Trophoblast cell (in vitro differentiated cells and primary cell): Measurements from ENCODE around the gene GOLGA7B.

Experiments used
- DNase-seq, 2 donors: peaks; one replicate each; pipeline ENCODE4 v3.0.0-alpha.2; 2016
- H2AFZ ChIP-seq: 2 replicates; pipeline ENCODE4 v1.6.1; 2013; ENCODE audit warnings: low read length, moderate library complexity, mild to moderate bottlenecking; ENCODE audit not compliant: insufficient read depth, poor library complexity
- H2AK5ac ChIP-seq: 2 replicates; pipeline ENCODE4 v1.6.1; 2013; ENCODE audit warnings: mild to moderate bottlenecking, low read length
- H2BK120ac ChIP-seq: 2 replicates; pipeline ENCODE4 v1.6.1; 2013; ENCODE audit warnings: low read length, mild to moderate bottlenecking, moderate library complexity; ENCODE audit not compliant: insufficient read depth, poor library complexity
- H2BK12ac ChIP-seq: 2 replicates; pipeline ENCODE4 v1.6.1; 2013; ENCODE audit warnings: mild to moderate bottlenecking, low read length, moderate library complexity
- H2BK5ac ChIP-seq: 2 replicates; pipeline ENCODE4 v1.6.1; 2013; ENCODE audit warnings: low read length, low read depth, moderate library complexity, mild to moderate bottlenecking; ENCODE audit not compliant: poor library complexity
- H3K14ac ChIP-seq: 2 replicates; pipeline ENCODE4 v1.6.1; 2013; ENCODE audit warnings: mild to moderate bottlenecking, low read length
- H3K18ac ChIP-seq: 2 replicates; pipeline ENCODE4 v1.6.1; 2013; ENCODE audit warnings: mild to moderate bottlenecking, low read length
- H3K23ac ChIP-seq: 2 replicates; pipeline ENCODE4 v1.6.1; 2013; ENCODE audit warnings: low read length
- H3K27ac ChIP-seq: 2 replicates; pipeline ENCODE4 v1.5.1; 2013; ENCODE audit warnings: low read depth, mild to moderate bottlenecking, inconsistent platforms, low read length, moderate library complexity
- H3K27me3 ChIP-seq: 2 replicates; pipeline ENCODE4 v1.6.1; 2013; ENCODE audit warnings: inconsistent platforms, mild to moderate bottlenecking, low read length, moderate library complexity; ENCODE audit not compliant: insufficient read depth
- H3K36me3 ChIP-seq, 2 experiments: 1 replicate in 1 of 2; 2 replicates in 1 of 2; pipeline ENCODE4 v1.6.1; 2013; ENCODE audit warnings: low read length in 2 of 2, mild to moderate bottlenecking in 2 of 2, moderate library complexity in 1 of 2; ENCODE audit not compliant: insufficient read depth in 2 of 2, control insufficient read depth in 1 of 2
- H3K4ac ChIP-seq: 2 replicates; pipeline ENCODE4 v1.6.1; 2013; ENCODE audit warnings: low read depth, mild to moderate bottlenecking, low read length, moderate library complexity
- H3K4me1 ChIP-seq, 2 experiments: 1 replicate in 1 of 2; 2 replicates in 1 of 2; pipeline ENCODE4 v1.6.1; 2013; ENCODE audit warnings: low read length in 2 of 2, mild to moderate bottlenecking in 2 of 2, moderate library complexity in 1 of 2; ENCODE audit not compliant: insufficient read depth in 2 of 2, control insufficient read depth in 1 of 2
- H3K4me2 ChIP-seq: 2 replicates; pipeline ENCODE4 v1.6.1; 2013; ENCODE audit warnings: inconsistent platforms, mild to moderate bottlenecking, low read length, moderate library complexity
- H3K4me3 ChIP-seq: 2 replicates; pipeline ENCODE4 v1.5.1; 2013; ENCODE audit warnings: mild to moderate bottlenecking, low read depth, low read length, inconsistent platforms
- H3K79me1 ChIP-seq: one replicate; pipeline ENCODE4 v1.6.1; 2013; ENCODE audit warnings: low read length
- H3K79me2 ChIP-seq: 2 replicates; pipeline ENCODE4 v1.6.1; 2013; ENCODE audit warnings: low read length, mild to moderate bottlenecking; ENCODE audit not compliant: control insufficient read depth, insufficient read depth, poor library complexity
- H3K9ac ChIP-seq: 2 replicates; pipeline ENCODE4 v1.6.1; 2013; ENCODE audit warnings: mild to moderate bottlenecking, low read length
- H3K9me3 ChIP-seq: 2 replicates; pipeline ENCODE4 v1.6.1; 2013; ENCODE audit warnings: low read depth, mild to moderate bottlenecking, control low read depth, inconsistent platforms, low read length; ENCODE audit not compliant: insufficient read depth
- H4K12ac ChIP-seq: 2 replicates; pipeline ENCODE4 v1.6.1; 2013; ENCODE audit warnings: low read depth, mild to moderate bottlenecking, low read length, moderate library complexity
- H4K8ac ChIP-seq: 2 replicates; pipeline ENCODE4 v1.6.1; 2013; ENCODE audit warnings: low read depth, mild to moderate bottlenecking, low read length, moderate library complexity
- H4K91ac ChIP-seq: one replicate; pipeline ENCODE4 v1.6.1; 2013; ENCODE audit warnings: low read depth, mild to moderate bottlenecking, low read length, moderate library complexity
- WGBS: extraction: QIAGEN DNeasy Blood & Tissue Kit; methylation state at CpG from one replicate; pipeline ENCODE4 v1.1.7; 2013; ENCODE audit warnings: missing lambda C conversion rate; ENCODE audit not compliant: insufficient read length, insufficient coverage; ENCODE audit errors: extremely low coverage; 5-methylcytosine and 5-hydroxymethylcytosine counted together

The GOLGA7B gene

GRCh38 chr10:97892506-97892905, 42.9 kb downstream of the GOLGA7B start:
- WGBS = no CpG with 5 or more reads among the region's 2 CpGs
- Histone ChIP-seq H2BK12ac (no peak overlapping the region), H3K79me2 (no peaks in the 10 kb centered on the region)

DNA sequence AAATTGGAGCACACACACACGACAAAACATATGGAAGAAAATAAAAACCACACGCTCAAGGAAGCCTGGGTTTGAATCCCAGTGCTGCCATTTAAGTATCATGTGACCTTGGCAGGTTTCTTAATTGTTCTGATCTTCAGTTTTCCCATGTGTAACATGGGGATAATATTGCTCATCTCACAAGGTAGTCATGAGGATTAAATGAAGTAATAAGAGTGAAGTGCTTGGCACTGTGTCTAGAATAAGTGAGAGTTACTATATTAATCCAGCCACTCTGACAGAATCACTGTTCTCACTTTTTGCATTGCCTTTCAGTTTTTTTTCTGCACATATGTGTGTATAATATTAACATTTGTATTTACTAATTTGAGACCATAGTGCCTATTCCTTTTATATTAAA, 43.3 kb downstream of the GOLGA7B start:
- Histone ChIP-seq H2AFZ (no peak overlapping the region), H2BK12ac (no peak overlapping the region), H3K4me2 (no peak overlapping the region), H3K79me2 (no peaks in the 10 kb centered on the region), H3K36me3 (no peaks in the 10 kb centered on the region), H2AK5ac (no peak overlapping the region), H2BK5ac (no peak overlapping the region), H3K4me1 (peaks cover 5 to 8% of the 10 kb centered on the region in 2 experiments), H4K12ac (no peak overlapping the region), H3K79me1 (no peaks in the 10 kb centered on the region), H3K9ac (no peak overlapping the region), H4K8ac (no peak overlapping the region), H3K27ac (no peak overlapping the region), H3K9me3 (peaks cover 3% of the 10 kb centered on the region), H3K18ac (no peak overlapping the region), H3K23ac (no peak overlapping the region), H4K91ac (no peak overlapping the region), H3K4me3 (no peak overlapping the region), H3K4ac (no peak overlapping the region), H3K27me3 (no peaks in the 10 kb centered on the region), H3K14ac (no peak overlapping the region), H2BK120ac (no peak overlapping the region)
- DNase-seq = no peak
- no CpG with 5 or more reads among the region's 2 CpGs for WGBS

More at GRCh38 chr10:97892506-97892905, 42.9 kb downstream of the GOLGA7B start:
- no peak overlapping the region for H3K27ac ChIP-seq
- no peak overlapping the region for H3K4me3 ChIP-seq
- H2AK5ac ChIP-seq = no peak overlapping the region
- no peaks in the 10 kb centered on the region for H3K27me3 ChIP-seq
- H3K36me3 ChIP-seq = no peaks in the 10 kb centered on the region
- H4K8ac ChIP-seq = no peak overlapping the region
- H4K91ac ChIP-seq = no peak overlapping the region
- H3K4ac ChIP-seq = no peak overlapping the region
- no peak overlapping the region for H2BK120ac ChIP-seq
- no peak overlapping the region for H2AFZ ChIP-seq
- H3K18ac ChIP-seq = no peak overlapping the region
- H3K9ac ChIP-seq = no peak overlapping the region
- H4K12ac ChIP-seq = no peak overlapping the region
- no peak overlapping the region for H3K14ac ChIP-seq
- H3K23ac ChIP-seq = no peak overlapping the region
- no peaks in the 10 kb centered on the region for H3K79me1 ChIP-seq
- peaks cover 5 to 8% of the 10 kb centered on the region in 2 experiments for H3K4me1 ChIP-seq
- H2BK5ac ChIP-seq = no peak overlapping the region
- DNase-seq = no peak
- H3K4me2 ChIP-seq = no peak overlapping the region
- H3K9me3 ChIP-seq = peaks cover 3% of the 10 kb centered on the region

- H2AFZ ChIP-seq = no peak overlapping the region
- H3K4me1 ChIP-seq = peaks cover 5 to 8% of the 10 kb centered on the region in 2 experiments
- no peak overlapping the region for H4K8ac ChIP-seq
- H2BK120ac ChIP-seq = no peak overlapping the region
- 100% methylated on average over 1 of the region's 3 CpGs for WGBS
- H3K4me3 ChIP-seq = no peak overlapping the region
- no peak overlapping the region for H2BK5ac ChIP-seq
- no peak overlapping the region for H3K9ac ChIP-seq
- DNase-seq = no peak
- no peak overlapping the region for H2AK5ac ChIP-seq
- no peaks in the 10 kb centered on the region for H3K79me1 ChIP-seq
- H2BK12ac ChIP-seq = no peak overlapping the region
- no peaks in the 10 kb centered on the region for H3K79me2 ChIP-seq
- no peak overlapping the region for H4K91ac ChIP-seq
- no peak overlapping the region for H3K27ac ChIP-seq
- H3K4ac ChIP-seq = no peak overlapping the region
- no peak overlapping the region for H3K4me2 ChIP-seq
- no peak overlapping the region for H3K14ac ChIP-seq
- no peak overlapping the region for H3K23ac ChIP-seq
- no peaks in the 10 kb centered on the region for H3K27me3 ChIP-seq
- no peak overlapping the region for H4K12ac ChIP-seq
- H3K36me3 ChIP-seq = no peaks in the 10 kb centered on the region
- no peak overlapping the region for H3K18ac ChIP-seq
- peaks cover 3% of the 10 kb centered on the region for H3K9me3 ChIP-seq
These were observed 44.4 kb downstream of the GOLGA7B start for GRCh38 chr10:97894092-97894491.

GRCh38 chr10:97895084-97895483, 45.4 kb downstream of the GOLGA7B start:
- no peak overlapping the region for H4K12ac ChIP-seq
- no peaks in the 10 kb centered on the region for H3K79me1 ChIP-seq
- DNase-seq = no peak
- H2BK120ac ChIP-seq = no peak overlapping the region
- no peak overlapping the region for H2AK5ac ChIP-seq
- H4K8ac ChIP-seq = no peak overlapping the region
- no peak overlapping the region for H2BK12ac ChIP-seq
- no peak overlapping the region for H3K23ac ChIP-seq
- peaks cover 3% of the 10 kb centered on the region for H3K9me3 ChIP-seq
- H3K27me3 ChIP-seq = no peaks in the 10 kb centered on the region
- H3K79me2 ChIP-seq = no peaks in the 10 kb centered on the region
- no peaks in the 10 kb centered on the region for H3K4me1 ChIP-seq
- no peak overlapping the region for H3K9ac ChIP-seq
- no peak overlapping the region for H3K4me3 ChIP-seq
- no peaks in the 10 kb centered on the region for H3K36me3 ChIP-seq
- no peak overlapping the region for H3K4me2 ChIP-seq
- no peak overlapping the region for H4K91ac ChIP-seq
- no peak overlapping the region for H3K18ac ChIP-seq
- H2BK5ac ChIP-seq = no peak overlapping the region
- WGBS = no CpG with 5 or more reads among the region's 13 CpGs
- H3K27ac ChIP-seq = no peak overlapping the region
- no peak overlapping the region for H3K4ac ChIP-seq
- H2AFZ ChIP-seq = no peak overlapping the region
- H3K14ac ChIP-seq = no peak overlapping the region
